ENCODE results near the gene ARSJ. TPM values are rescaled to one million over a fixed set of nuclear protein-coding genes. Genes with fewer than 3 reads are reported as not detected.

ARSJ gene
- total RNA-seq, 1 experiment from 2014 or later = 23.5 TPM

GRCh38 chr4:113901994-113902787, 77.3 kb downstream of the ARSJ start:
- no peak for DNase-seq (ENCODE audit: low read depth)

GRCh38 chr4:113899271-113900070, 80.0 kb downstream of the ARSJ start:
- DNase-seq (ENCODE audit: low read depth) = no peak

DNA sequence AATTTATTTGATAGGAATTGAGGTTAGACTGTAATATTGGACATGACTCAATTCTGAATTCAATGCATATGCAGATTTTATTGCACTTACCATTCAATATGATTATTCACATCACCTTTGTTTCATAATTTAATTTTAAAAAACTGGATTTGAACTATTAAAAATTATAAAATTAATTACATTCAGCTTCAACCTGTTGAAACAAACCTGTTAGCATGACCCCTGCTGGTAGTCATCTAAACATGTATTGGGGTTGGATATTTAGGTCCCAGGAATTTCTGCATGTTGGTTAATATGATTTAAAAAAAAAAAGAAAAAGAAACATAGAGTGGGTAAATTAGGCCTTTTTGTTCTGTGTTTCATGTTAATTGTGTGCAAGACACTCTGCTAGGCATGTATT, 85.9 kb downstream of the ARSJ start:
- peak; percentile 4 for DNase-seq (ENCODE audit: low read depth)

DNA sequence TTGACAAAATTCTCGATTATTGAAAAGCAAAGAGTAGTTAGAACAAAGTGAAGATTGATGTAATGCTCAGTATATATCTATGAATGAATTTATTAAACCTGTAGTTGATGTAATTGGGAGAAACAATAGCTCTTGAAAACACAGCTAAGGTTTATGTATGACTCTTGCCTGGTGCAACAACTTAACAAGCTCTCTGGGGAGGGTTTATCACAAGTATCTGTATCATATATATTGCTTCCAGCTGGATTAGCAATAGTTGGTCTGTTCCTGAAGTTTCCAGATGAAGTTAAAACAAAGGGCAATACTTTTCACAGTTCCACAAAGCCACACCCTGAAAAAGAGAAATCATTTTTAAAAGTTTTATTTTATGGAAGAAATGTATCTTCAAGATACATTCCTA, 91.4 kb downstream of the ARSJ start:
- DNase-seq (ENCODE audit: low read depth) = no peak

DNA sequence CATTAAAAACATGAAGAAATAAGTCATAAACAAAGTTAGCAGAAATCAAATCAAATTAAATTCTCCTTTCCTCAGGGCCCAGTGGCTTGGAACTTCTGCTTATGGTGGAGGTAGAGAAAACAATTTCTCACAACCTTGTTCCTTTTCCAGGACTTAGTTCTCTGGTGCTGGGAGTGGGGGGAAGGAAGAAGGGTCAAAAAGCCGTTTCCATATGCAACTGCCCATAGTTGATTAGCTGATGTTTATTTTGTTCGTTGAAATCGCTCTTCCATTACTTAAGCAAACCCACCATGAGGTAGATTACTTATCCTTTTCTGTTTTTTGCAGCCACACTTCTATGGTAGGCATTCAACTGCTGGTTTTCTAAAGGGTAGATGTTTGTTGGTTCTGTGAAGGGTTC, 94.2 kb downstream of the ARSJ start:
- DNase-seq (ENCODE audit: low read depth) = no peak

DNA sequence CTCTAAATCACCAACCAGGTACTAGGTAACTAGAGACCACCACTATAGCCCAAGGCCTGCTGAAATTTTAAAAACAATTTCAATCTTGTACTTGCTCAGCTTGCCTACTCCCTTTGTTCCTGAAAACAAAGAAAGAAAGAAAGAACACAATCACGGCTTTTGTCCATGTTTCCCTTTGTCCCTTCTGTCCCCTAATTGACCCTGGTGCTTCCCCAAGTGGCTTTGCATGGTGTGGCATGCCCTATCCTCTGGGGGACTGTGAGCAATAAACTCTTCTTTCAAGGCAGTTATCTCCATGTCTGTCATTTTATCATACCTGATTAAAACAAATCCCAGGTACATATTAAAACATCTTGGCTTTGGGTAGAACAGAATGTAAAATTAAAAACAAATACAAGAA, 94.8 kb downstream of the ARSJ start:
- DNase-seq (ENCODE audit: low read depth) = no peak

DNA sequence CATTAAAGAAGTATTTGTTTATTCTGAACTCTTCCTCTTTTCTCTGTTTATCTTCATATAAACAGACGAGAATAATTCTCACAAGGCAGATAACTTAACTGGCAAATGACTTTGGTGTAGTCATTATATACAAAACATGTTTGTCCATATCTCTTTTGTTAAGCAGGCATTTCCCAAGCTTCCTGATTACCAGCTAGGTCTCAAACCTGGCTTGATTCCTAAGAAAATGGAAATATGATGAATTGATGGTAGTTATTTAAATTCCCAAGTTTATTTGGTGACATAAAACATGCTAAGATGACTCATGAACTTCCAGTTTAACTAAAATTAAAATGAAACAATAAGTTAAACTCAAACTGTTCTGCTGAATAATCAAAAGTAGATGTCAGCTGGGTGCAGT, 96.8 kb downstream of the ARSJ start:
- DNase-seq (ENCODE audit: low read depth) = peak; percentile 16

DNA sequence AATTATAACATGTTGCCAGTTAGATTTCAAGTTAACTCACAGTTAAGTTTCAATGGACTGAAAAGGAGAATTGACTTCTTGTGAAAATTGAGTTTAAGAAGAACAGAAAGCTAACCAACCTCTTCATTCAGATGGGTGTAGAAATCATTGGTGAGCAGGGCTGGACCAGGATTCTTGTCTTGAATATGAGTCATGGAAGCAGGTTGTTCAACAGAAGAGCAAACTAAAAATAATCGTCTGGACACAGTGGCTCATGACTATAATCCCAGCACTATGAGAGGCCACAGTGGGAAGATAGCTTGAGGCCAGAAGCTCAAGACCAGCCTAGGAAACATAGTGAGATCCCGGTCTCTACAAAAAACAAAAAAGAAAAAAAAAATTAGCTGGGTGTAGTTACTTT, 98.2 kb downstream of the ARSJ start:
- DNase-seq (ENCODE audit: low read depth) = peak; percentile 36

- DNase-seq (ENCODE audit: low read depth) = no peak
Measured at GRCh38 chr4:113880240-113881028, 99.0 kb downstream of the ARSJ start.

GRCh38 chr4:113878668-113879067, 100.8 kb downstream of the ARSJ start:
- DNase-seq (ENCODE audit: low read depth) = peak; percentile 19

GRCh38 chr4:113874480-113874879, 105.0 kb downstream of the ARSJ start:
- no peak for DNase-seq (ENCODE audit: low read depth)

GRCh38 chr4:113873508-113873907, 105.9 kb downstream of the ARSJ start:
- DNase-seq (ENCODE audit: low read depth) = no peak

GRCh38 chr4:113872426-113873260, 106.8 kb downstream of the ARSJ start:
- peak; percentile 7 for DNase-seq (ENCODE audit: low read depth)

DNA sequence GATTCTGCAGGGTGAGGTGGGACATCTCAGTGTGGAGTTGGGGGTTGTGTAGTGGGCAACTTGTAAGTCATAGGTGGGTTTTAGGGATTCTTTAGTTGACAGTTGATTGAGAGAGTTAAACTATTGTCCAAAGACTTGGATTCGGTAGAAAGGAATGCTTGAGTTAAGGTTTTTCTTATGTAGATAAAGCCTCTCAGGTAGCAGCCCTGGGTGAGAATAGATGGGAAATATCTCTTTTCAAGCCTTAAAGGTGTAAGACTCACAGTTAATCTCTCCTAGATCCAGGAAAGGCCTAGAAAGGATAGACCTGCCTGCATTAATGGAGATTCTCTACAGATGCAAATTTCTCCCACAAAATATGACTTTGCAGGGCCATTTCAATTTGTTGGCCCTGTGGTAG, 108.4 kb downstream of the ARSJ start:
- DNase-seq (ENCODE audit: low read depth) = no peak

- DNase-seq (ENCODE audit: low read depth) = peak; percentile 75
Measured at GRCh38 chr4:113869743-113870375, 109.6 kb downstream of the ARSJ start.

DNA sequence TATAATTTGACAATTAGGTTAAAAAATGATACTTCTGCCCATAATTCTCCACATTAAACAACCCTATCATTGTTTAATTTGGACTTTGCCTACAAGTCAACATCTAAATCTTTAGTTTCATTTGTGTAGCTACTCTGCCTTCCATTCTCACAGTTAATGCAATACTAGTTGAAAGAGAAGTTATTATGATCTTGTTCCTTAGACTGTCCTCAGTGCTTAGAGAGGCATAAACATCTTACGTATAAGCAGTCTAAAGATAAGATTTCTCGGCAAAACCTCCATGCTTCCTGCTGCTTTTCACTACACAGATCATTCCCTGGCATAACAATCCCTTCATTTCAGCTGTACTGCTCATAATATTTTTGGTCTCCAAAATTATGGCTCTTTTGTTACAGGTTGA, 112.8 kb downstream of the ARSJ start:
- no peak for DNase-seq (ENCODE audit: low read depth)

DNA sequence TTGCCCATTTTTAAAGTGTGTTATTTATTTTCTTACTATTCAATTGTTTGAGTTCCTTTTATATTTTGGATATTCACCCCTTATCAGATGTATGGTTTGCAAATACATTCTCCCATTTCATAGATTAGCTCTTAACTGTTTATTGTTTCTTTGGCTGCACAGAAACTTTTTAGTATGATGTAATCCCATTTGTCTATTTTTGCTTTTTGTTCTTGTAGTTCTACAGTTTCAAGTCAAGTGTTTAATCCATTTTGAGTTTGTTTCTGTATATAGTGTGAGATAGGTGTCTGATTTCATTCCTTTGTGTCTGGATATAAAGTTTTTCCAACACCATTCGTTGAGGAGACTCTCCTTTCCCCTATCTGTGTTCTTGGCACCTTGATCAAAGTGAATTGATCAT, 120.5 kb downstream of the ARSJ start:
- DNase-seq (ENCODE audit: low read depth) = no peak

- DNase-seq (ENCODE audit: low read depth) = no peak
Measured at GRCh38 chr4:113851816-113852215, 127.6 kb downstream of the ARSJ start.
